ENCODE results near the gene SEBOX.

SEBOX gene

GRCh38 chr17:28405632-28406472 lies 40.9 kb upstream of the SEBOX start, which contains the start of gene SLC46A1:
TSS of gene SLC46A1 (minus strand) at chr17:28406212. CDS start at chr17:28406114, 98 bp downstream.
- no peak for DNase-seq (ENCODE audit: low read depth, low spot score)
- CTCF ChIA-PET = interaction anchor here (0.6 to 6.0 kb wide), 6 partner anchors 9 to 88 kb away, joined by 3 to 55 read pairs (median 3); partner anchors contain the start of gene POLDIP2
- TF ChIP-seq CTCF (IDR thresholded peaks at IDR 0.05; ENCODE audit: insufficient read depth, low read length, missing control alignments) = no peak
- POLR2A ChIA-PET = no interaction called here
- peak within 1 kb of the TSS; percentile 77 for H3K4me3 ChIP-seq (ENCODE audit: low read depth, low read length)

- ChIA-PET CTCF (interaction anchor here (0.7 to 6.0 kb wide), 5 partner anchors 9 to 89 kb away, joined by 3 to 55 read pairs (median 3); partner anchors contain the start of gene POLDIP2), POLR2A (no interaction called here)
- H3K4me3 ChIP-seq (ENCODE audit: low read depth, low read length) = peak overlapping the region; percentile 77
- no peak for TF ChIP-seq CTCF (IDR thresholded peaks at IDR 0.05; ENCODE audit: insufficient read depth, low read length, missing control alignments)
- DNase-seq (ENCODE audit: low read depth, low spot score) = no peak
These were observed 40.0 kb upstream of the SEBOX start for GRCh38 chr17:28404812-28405570.

- TF ChIP-seq CTCF (IDR thresholded peaks at IDR 0.05; ENCODE audit: insufficient read depth, low read length, missing control alignments) = no peak
- CTCF ChIA-PET = interaction anchor here (1.3 to 6.0 kb wide), 3 partner anchors 12 to 511 kb away, joined by 3 to 55 read pairs (median 5); partner anchors contain the start of gene POLDIP2
- H3K4me3 ChIP-seq (ENCODE audit: low read depth, low read length) = no peak overlapping the region
- POLR2A ChIA-PET = no interaction called here
- DNase-seq (ENCODE audit: low read depth, low spot score) = no peak
These were observed 39.4 kb upstream of the SEBOX start for GRCh38 chr17:28404461-28404811.

- ChIA-PET CTCF (interaction anchor here (1.3 to 6.0 kb wide), 3 partner anchors 13 to 510 kb away, joined by 3 to 55 read pairs (median 5); partner anchors contain the start of gene POLDIP2), POLR2A (no interaction called here)
- DNase-seq (ENCODE audit: low read depth, low spot score) = no peak
These were observed 39.0 kb upstream of the SEBOX start for GRCh38 chr17:28404007-28404406.

GRCh38 chr17:28402844-28403243 lies 37.8 kb upstream of the SEBOX start:
- no peak for DNase-seq (ENCODE audit: low read depth, low spot score)
- no peak for TF ChIP-seq CTCF (IDR thresholded peaks at IDR 0.05; ENCODE audit: insufficient read depth, low read length, missing control alignments)
- no peak overlapping the region for H3K4me3 ChIP-seq (ENCODE audit: low read depth, low read length)
- POLR2A ChIA-PET = no interaction called here
- CTCF ChIA-PET = no interaction called here

More at GRCh38 chr17:28404007-28404406, 39.0 kb upstream of the SEBOX start:
- H3K4me3 ChIP-seq (ENCODE audit: low read depth, low read length) = no peak overlapping the region
- no peak for TF ChIP-seq CTCF (IDR thresholded peaks at IDR 0.05; ENCODE audit: insufficient read depth, low read length, missing control alignments)

GRCh38 chr17:28402224-28402630 lies 37.2 kb upstream of the SEBOX start:
- no peak for DNase-seq (ENCODE audit: low read depth, low spot score)
- ChIA-PET CTCF (interaction anchor here (1.6 to 5.0 kb wide), 2 partner anchors 13 to 14 kb away, joined by 4 to 30 read pairs; no protein-coding TSS in a partner anchor), POLR2A (no interaction called here)
- no peak for TF ChIP-seq CTCF (IDR thresholded peaks at IDR 0.05; ENCODE audit: insufficient read depth, low read length, missing control alignments)
- no peak overlapping the region for H3K4me3 ChIP-seq (ENCODE audit: low read depth, low read length)

All from AG04449 (cell line).